ENCODE measurements around the gene GIMAP6. TPM values are rescaled to one million over a fixed set of nuclear protein-coding genes. Genes with fewer than 3 reads are reported as not detected.

The GIMAP6 gene
- total and polyA plus RNA-seq, 3 donors from 2014 or later: 3.9 to 16.2 (median 6.1) TPM

GRCh38 chr7:150631084-150631826, 930 bp downstream of the GIMAP6 start:
- Histone ChIP-seq H3K4me3 (no peak overlapping the region), H3K36me3 (ENCODE audit: low read depth, missing control alignments) (no peaks in the 10 kb centered on the region), H3K4me1 (no peaks in the 10 kb centered on the region), H3K9me3 (no peaks in the 10 kb centered on the region), H3K27me3 (no peaks in the 10 kb centered on the region), H3K27ac (peak overlapping the region in 1 of 2 donors; percentile 30)
- intact Hi-C loops (cut with DNase I; ENCODE audit: low total_unique reads): no loop called here
- TF ChIP-seq POLR2A (IDR thresholded peaks at IDR 0.05): no peak
- TF ChIP-seq, protein P1, sequence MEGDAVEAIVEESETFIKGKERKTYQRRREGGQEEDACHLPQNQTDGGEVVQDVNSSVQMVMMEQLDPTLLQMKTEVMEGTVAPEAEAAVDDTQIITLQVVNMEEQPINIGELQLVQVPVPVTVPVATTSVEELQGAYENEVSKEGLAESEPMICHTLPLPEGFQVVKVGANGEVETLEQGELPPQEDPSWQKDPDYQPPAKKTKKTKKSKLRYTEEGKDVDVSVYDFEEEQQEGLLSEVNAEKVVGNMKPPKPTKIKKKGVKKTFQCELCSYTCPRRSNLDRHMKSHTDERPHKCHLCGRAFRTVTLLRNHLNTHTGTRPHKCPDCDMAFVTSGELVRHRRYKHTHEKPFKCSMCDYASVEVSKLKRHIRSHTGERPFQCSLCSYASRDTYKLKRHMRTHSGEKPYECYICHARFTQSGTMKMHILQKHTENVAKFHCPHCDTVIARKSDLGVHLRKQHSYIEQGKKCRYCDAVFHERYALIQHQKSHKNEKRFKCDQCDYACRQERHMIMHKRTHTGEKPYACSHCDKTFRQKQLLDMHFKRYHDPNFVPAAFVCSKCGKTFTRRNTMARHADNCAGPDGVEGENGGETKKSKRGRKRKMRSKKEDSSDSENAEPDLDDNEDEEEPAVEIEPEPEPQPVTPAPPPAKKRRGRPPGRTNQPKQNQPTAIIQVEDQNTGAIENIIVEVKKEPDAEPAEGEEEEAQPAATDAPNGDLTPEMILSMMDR (IDR thresholded peaks at IDR 0.05): no peak
- no peak for DNase-seq
- WGBS, 2 donors: 77 to 89% methylated on average over 8 of the region's 8 CpGs

- DNase-seq: no peak
- no peaks in the 10 kb centered on the region for H3K36me3 ChIP-seq (ENCODE audit: low read depth, missing control alignments)
Measured at GRCh38 chr7:150629347-150629746, 2.8 kb downstream of the GIMAP6 start.

GRCh38 chr7:150627959-150628358, 4.2 kb downstream of the GIMAP6 start:
- Histone ChIP-seq H3K9me3 (no peaks in the 10 kb centered on the region), H3K4me1 (no peaks in the 10 kb centered on the region), H3K36me3 (ENCODE audit: low read depth, missing control alignments) (no peaks in the 10 kb centered on the region), H3K4me3 (no peak overlapping the region), H3K27me3 (no peaks in the 10 kb centered on the region), H3K27ac (no peak overlapping the region)
- TF ChIP-seq POLR2A (IDR thresholded peaks at IDR 0.05): no peak
- TF ChIP-seq, protein P1 (IDR thresholded peaks at IDR 0.05): no peak
- no peak for DNase-seq
- intact Hi-C loops (cut with DNase I; ENCODE audit: low total_unique reads): no loop called here
- 90 to 95% methylated on average over 15 to 18 of the region's 18 CpGs for WGBS, 2 donors

More at GRCh38 chr7:150629347-150629746, 2.8 kb downstream of the GIMAP6 start:
- TF ChIP-seq POLR2A (IDR thresholded peaks at IDR 0.05): no peak
- TF ChIP-seq, protein P1 (IDR thresholded peaks at IDR 0.05): no peak
- H3K4me3 ChIP-seq: no peak overlapping the region
- H3K9me3 ChIP-seq: no peaks in the 10 kb centered on the region
- H3K27me3 ChIP-seq: no peaks in the 10 kb centered on the region
- intact Hi-C loops (cut with DNase I; ENCODE audit: low total_unique reads): no loop called here
- WGBS, 2 donors: 78 to 79% methylated on average over 9 of the region's 9 CpGs
- H3K27ac ChIP-seq: no peak overlapping the region
- H3K4me1 ChIP-seq: no peaks in the 10 kb centered on the region

DNA sequence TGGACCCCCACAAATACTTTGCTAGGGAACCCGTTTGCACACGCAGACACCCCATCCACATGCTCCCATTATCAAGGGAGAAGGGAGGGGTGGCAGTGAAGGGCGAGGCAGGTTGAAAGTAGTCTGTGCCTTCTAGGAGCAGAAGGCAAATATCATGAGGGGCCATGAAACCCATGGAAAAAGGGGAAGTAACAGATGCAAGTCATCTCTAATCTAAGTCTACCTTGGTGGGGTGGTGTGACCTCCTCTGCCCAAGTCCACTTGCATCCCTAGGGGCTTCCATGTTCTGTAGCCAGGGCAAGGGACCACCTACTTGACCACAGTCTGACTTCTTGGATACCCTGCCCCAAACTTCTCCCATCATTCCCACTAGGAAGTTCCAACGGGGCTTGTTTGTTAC, 5.5 kb downstream of the GIMAP6 start:
- no peaks in the 10 kb centered on the region for H3K36me3 ChIP-seq (ENCODE audit: low read depth, missing control alignments)
- intact Hi-C loops (cut with DNase I; ENCODE audit: low total_unique reads): no loop called here
- H3K27me3 ChIP-seq: no peaks in the 10 kb centered on the region
- WGBS, 2 donors: 91 to 94% methylated on average over 4 of the region's 4 CpGs
- TF ChIP-seq POLR2A (IDR thresholded peaks at IDR 0.05): no peak
- TF ChIP-seq, protein P1 (IDR thresholded peaks at IDR 0.05): no peak
- no peak overlapping the region for H3K27ac ChIP-seq
- H3K4me3 ChIP-seq: no peak overlapping the region
- DNase-seq: no peak
- no peaks in the 10 kb centered on the region for H3K4me1 ChIP-seq
- no peaks in the 10 kb centered on the region for H3K9me3 ChIP-seq

GRCh38 chr7:150621376-150621775, 10.8 kb downstream of the GIMAP6 start:
- no peaks in the 10 kb centered on the region for H3K4me1 ChIP-seq
- intact Hi-C loops (cut with DNase I; ENCODE audit: low total_unique reads): no loop called here
- TF ChIP-seq POLR2A (IDR thresholded peaks at IDR 0.05): no peak
- TF ChIP-seq, protein P1 (IDR thresholded peaks at IDR 0.05): no peak
- no peaks in the 10 kb centered on the region for H3K36me3 ChIP-seq (ENCODE audit: low read depth, missing control alignments)
- no peaks in the 10 kb centered on the region for H3K27me3 ChIP-seq
- no peaks in the 10 kb centered on the region for H3K9me3 ChIP-seq
- 72 to 100% methylated on average over 1 of the region's 1 CpG for WGBS, 2 donors
- DNase-seq: no peak
- H3K4me3 ChIP-seq: no peak overlapping the region
- H3K27ac ChIP-seq: no peak overlapping the region
